Esophagus squamous epithelium (tissue), 4 donors: ENCODE measurements around the gene GUCA1A.

ENCODE experiments used
- POLR2A ChIP-seq, 4 donors: fragments of 450-650 bp; IDR thresholded peaks; one replicate each; pipeline ENCODE4 v1.6.1; 2017; ENCODE audit warnings: antibody characterized with exemption in 4 of 4, mild to moderate bottlenecking in 4 of 4, moderate library complexity in 3 of 4
- TF ChIP-seq, protein P1 (sequence below), 6 experiments: fragments of 450-650 bp in 4 of 6; fragments of 200-600 bp in 2 of 6; sonication (generic) in 2 of 6; IDR thresholded peaks; one replicate each; pipeline ENCODE4 v1.5.1; 2016 to 2019; ENCODE audit warnings: antibody characterized with exemption in 6 of 6, mild to moderate bottlenecking in 4 of 6, moderate library complexity in 4 of 6

- TF ChIP-seq, protein P1, sequence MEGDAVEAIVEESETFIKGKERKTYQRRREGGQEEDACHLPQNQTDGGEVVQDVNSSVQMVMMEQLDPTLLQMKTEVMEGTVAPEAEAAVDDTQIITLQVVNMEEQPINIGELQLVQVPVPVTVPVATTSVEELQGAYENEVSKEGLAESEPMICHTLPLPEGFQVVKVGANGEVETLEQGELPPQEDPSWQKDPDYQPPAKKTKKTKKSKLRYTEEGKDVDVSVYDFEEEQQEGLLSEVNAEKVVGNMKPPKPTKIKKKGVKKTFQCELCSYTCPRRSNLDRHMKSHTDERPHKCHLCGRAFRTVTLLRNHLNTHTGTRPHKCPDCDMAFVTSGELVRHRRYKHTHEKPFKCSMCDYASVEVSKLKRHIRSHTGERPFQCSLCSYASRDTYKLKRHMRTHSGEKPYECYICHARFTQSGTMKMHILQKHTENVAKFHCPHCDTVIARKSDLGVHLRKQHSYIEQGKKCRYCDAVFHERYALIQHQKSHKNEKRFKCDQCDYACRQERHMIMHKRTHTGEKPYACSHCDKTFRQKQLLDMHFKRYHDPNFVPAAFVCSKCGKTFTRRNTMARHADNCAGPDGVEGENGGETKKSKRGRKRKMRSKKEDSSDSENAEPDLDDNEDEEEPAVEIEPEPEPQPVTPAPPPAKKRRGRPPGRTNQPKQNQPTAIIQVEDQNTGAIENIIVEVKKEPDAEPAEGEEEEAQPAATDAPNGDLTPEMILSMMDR (IDR thresholded peaks at IDR 0.05): no peak
- TF ChIP-seq POLR2A (IDR thresholded peaks at IDR 0.05): no peak
These were observed 49.3 kb downstream of the GUCA1A start for GRCh38 chr6:42222448-42222847.
